NCI-H1092 treated with DMSO at 0.1 percent for 48 hours (cell line): Measurements from ENCODE around the gene PSAT1.
"Not testable (repeated sequence)": the region's sequence is repeated elsewhere in the genome, so short reads cannot be mapped to it uniquely, and the experiment has no call there.

ENCODE experiments used
- DNase-seq: peaks from one replicate; lab custom pipeline; 2025; lab: John Stamatoyannopoulos, UW

The PSAT1 gene

GRCh38 chr9:78296893-78297671, at the start of gene PSAT1:
Gene PSAT1, plus strand, starts transcription at chr9:78297125. Its CDS starts 86 bp downstream, at chr9:78297211.
- DNase-seq = peak; percentile 96

- no peak for DNase-seq
Observed at GRCh38 chr9:78248635-78249034, 48.3 kb upstream of the PSAT1 start.

GRCh38 chr9:78249542-78249941, 47.4 kb upstream of the PSAT1 start:
- no peak for DNase-seq

- no peak for DNase-seq
Observed at GRCh38 chr9:78252616-78253015, 44.3 kb upstream of the PSAT1 start.

GRCh38 chr9:78253285-78253684, 43.6 kb upstream of the PSAT1 start:
- no peak for DNase-seq

- peak; percentile 12 for DNase-seq
Observed at GRCh38 chr9:78261403-78262001, 35.4 kb upstream of the PSAT1 start.

GRCh38 chr9:78262655-78263054, 34.3 kb upstream of the PSAT1 start:
- DNase-seq = no peak

GRCh38 chr9:78267889-78268288, 29.0 kb upstream of the PSAT1 start:
- no peak for DNase-seq

GRCh38 chr9:78269784-78270183, 27.1 kb upstream of the PSAT1 start:
- no peak for DNase-seq

- no peak for DNase-seq
Observed at GRCh38 chr9:78272307-78272706, 24.6 kb upstream of the PSAT1 start.

GRCh38 chr9:78273761-78274160, 23.2 kb upstream of the PSAT1 start:
- no peak for DNase-seq

GRCh38 chr9:78278177-78278777, 18.6 kb upstream of the PSAT1 start:
- DNase-seq = no peak

- DNase-seq = no peak
Observed at GRCh38 chr9:78278801-78279200, 18.1 kb upstream of the PSAT1 start.

GRCh38 chr9:78280982-78281668, 15.8 kb upstream of the PSAT1 start:
- no peak for DNase-seq

- not testable (repeated sequence) for DNase-seq
Observed at GRCh38 chr9:78284181-78284580, 12.7 kb upstream of the PSAT1 start.

- DNase-seq = no peak
Observed at GRCh38 chr9:78286125-78286524, 10.8 kb upstream of the PSAT1 start.

GRCh38 chr9:78286946-78287388, 10.0 kb upstream of the PSAT1 start:
- no peak for DNase-seq

GRCh38 chr9:78288214-78288892, 8.6 kb upstream of the PSAT1 start:
- no peak for DNase-seq

GRCh38 chr9:78289474-78289873, 7.5 kb upstream of the PSAT1 start:
- DNase-seq = no peak

- no peak for DNase-seq
Observed at GRCh38 chr9:78291240-78291925, 5.5 kb upstream of the PSAT1 start.

- DNase-seq = peak; percentile 21
Observed at GRCh38 chr9:78292026-78292425, 4.9 kb upstream of the PSAT1 start.
